A549 (cell line): Measurements from ENCODE around the gene CTDSPL. TPM values are rescaled to one million over a fixed set of nuclear protein-coding genes. Genes with fewer than 3 reads are reported as not detected.

ENCODE experiments used
- ATAC-seq, 2 experiments: fragments of 200-7000 bp in 1 of 2; fragments of >200 bp in 1 of 2; cut with Nextera tagmentation in 1 of 2; cut with Tn5 transposase in 1 of 2; 3 replicates each; pipeline versions ENCODE4 v1.8.0 to v1.9.1; 2018 to 2020; ENCODE audit warnings: mild to moderate bottlenecking in 1 of 2, moderate library complexity in 1 of 2
- CTCF ChIA-PET: fragments of 300-600 bp; sonication (Branson Sonifier 250); formaldehyde crosslinking; extraction: SDS; loops from one replicate; lab custom pipeline; 2021; ENCODE audit warnings: antibody characterized with exemption, inconsistent platforms; lab: Yijun Ruan, JAX
- POLR2A ChIA-PET: fragments of 350-600 bp; formaldehyde crosslinking; extraction: SDS; loops from one replicate; lab custom pipeline; 2021; ENCODE audit warnings: antibody characterized with exemption, inconsistent platforms; lab: Yijun Ruan, JAX
- DNase-seq, 2 experiments: peaks; one replicate each; pipeline versions ENCODE4 v3.0.0 to v3.0.0-alpha.2; 2011 to 2016; ENCODE audit warnings: low read depth in 1 of 2, low spot score in 1 of 2
- FAIRE-seq: peaks from 2 replicates; lab custom pipeline; 2011; peaks lifted over from hg19 to GRCh38; lab: Jason Lieb, UNC
- H3K27ac ChIP-seq, 2 experiments: fragments of >200 bp; sonication (Bioruptor Twin); formaldehyde crosslinking; 3 replicates each; pipeline ENCODE4 v1.5.1; 2016 to 2017
- H3K4me1 ChIP-seq: fragments of >200 bp; sonication (Bioruptor Twin); formaldehyde crosslinking; 3 replicates; pipeline ENCODE4 v1.6.1; 2016
- H3K4me2 ChIP-seq: fragments of >200 bp; sonication (Bioruptor Twin); formaldehyde crosslinking; 3 replicates; pipeline ENCODE4 v1.6.1; 2016
- H3K4me3 ChIP-seq: fragments of >200 bp; sonication (Bioruptor Twin); formaldehyde crosslinking; 3 replicates; pipeline ENCODE4 v1.5.1; 2016
- H3K9me3 ChIP-seq: fragments of >200 bp; sonication (Bioruptor Twin); formaldehyde crosslinking; 3 replicates; pipeline ENCODE4 v1.6.1; 2016
- ATOH8 ChIP-seq: fragments of 250-450 bp; sonication (Bioruptor Pico); IDR thresholded peaks from 2 replicates; pipeline ENCODE4 v1.5.0; 2020; ENCODE audit warnings: low read depth, mild to moderate bottlenecking, moderate library complexity
- CBX8 ChIP-seq: fragments of 200-600 bp; sonication (generic); IDR thresholded peaks from 2 replicates; pipeline ENCODE4 v1.6.1; 2016
- CHD2 ChIP-seq: fragments of 150-350 bp; IDR thresholded peaks from 2 replicates; pipeline ENCODE4 v1.6.1; 2014; ENCODE audit warnings: low read length; ENCODE audit not compliant: partially characterized antibody
- CHD4 ChIP-seq: fragments of 200-600 bp; sonication (generic); IDR thresholded peaks from 2 replicates; pipeline ENCODE4 v1.6.1; 2016; ENCODE audit warnings: antibody characterized with exemption, mild to moderate bottlenecking, borderline replicate concordance
- CTCF ChIP-seq: fragments of >200 bp; sonication (Bioruptor Twin); formaldehyde crosslinking; IDR thresholded peaks from 3 replicates; pipeline ENCODE4 v1.5.1; 2016
- E2F6 ChIP-seq: IDR thresholded peaks from 2 replicates; pipeline ENCODE4 v1.6.1; 2012; ENCODE audit warnings: low read depth, borderline replicate concordance
- EHF ChIP-seq: fragments of 250-450 bp; sonication (Bioruptor Pico); IDR thresholded peaks from 2 replicates; pipeline ENCODE4 v1.5.0; 2020; ENCODE audit warnings: mild to moderate bottlenecking
- EHMT2 ChIP-seq: fragments of 200-600 bp; sonication (generic); IDR thresholded peaks from 2 replicates; pipeline ENCODE4 v1.6.1; 2016; ENCODE audit warnings: antibody characterized with exemption, low read depth, mild to moderate bottlenecking, moderate library complexity
- ELK1 ChIP-seq: fragments of 150-350 bp; IDR thresholded peaks from 2 replicates; pipeline ENCODE4 v1.6.1; 2014; ENCODE audit warnings: low read depth, mild to moderate bottlenecking, low read length
- EP300 ChIP-seq, 2 experiments: fragments of >200 bp; sonication (Bioruptor Twin); formaldehyde crosslinking; IDR thresholded peaks; 2 replicates in 1 of 2; 3 replicates in 1 of 2; pipeline ENCODE4 v1.6.1; 2016 to 2017
- FOSB ChIP-seq: fragments of 250-450 bp; sonication (Bioruptor Pico); IDR thresholded peaks from 2 replicates; pipeline ENCODE4 v1.5.0; 2020; ENCODE audit warnings: mild to moderate bottlenecking, moderate library complexity
- FOXS1 ChIP-seq: fragments of 250-450 bp; sonication (Bioruptor Pico); IDR thresholded peaks from 2 replicates; pipeline ENCODE4 v1.5.0; 2020; ENCODE audit warnings: mild to moderate bottlenecking, moderate library complexity
- HEYL ChIP-seq: fragments of 250-450 bp; sonication (Bioruptor Pico); IDR thresholded peaks from 2 replicates; pipeline ENCODE4 v1.8.0; 2021; ENCODE audit warnings: mild to moderate bottlenecking, moderate library complexity
- HMGXB4 ChIP-seq: fragments of 250-450 bp; sonication (Bioruptor Pico); IDR thresholded peaks from 2 replicates; pipeline ENCODE4 v1.5.0; 2021; ENCODE audit warnings: mild to moderate bottlenecking, moderate library complexity, borderline replicate concordance
- HOXA7 ChIP-seq: fragments of 250-450 bp; sonication (Bioruptor Pico); IDR thresholded peaks from 2 replicates; pipeline ENCODE4 v1.5.0; 2020; ENCODE audit warnings: mild to moderate bottlenecking, moderate library complexity
- HOXB13 ChIP-seq: fragments of 250-450 bp; sonication (Bioruptor Pico); IDR thresholded peaks from 2 replicates; pipeline ENCODE4 v1.5.0; 2020; ENCODE audit warnings: low read depth, mild to moderate bottlenecking, moderate library complexity
- HOXB5 ChIP-seq: fragments of 250-450 bp; sonication (Bioruptor Pico); IDR thresholded peaks from 2 replicates; pipeline ENCODE4 v1.5.0; 2020; ENCODE audit warnings: mild to moderate bottlenecking, moderate library complexity
- JUN ChIP-seq, 2 experiments: fragments of >200 bp; sonication (Bioruptor Twin); formaldehyde crosslinking; IDR thresholded peaks; 2 replicates in 1 of 2; 3 replicates in 1 of 2; pipeline ENCODE4 v1.6.1; 2016 to 2017
- NFE2L2 ChIP-seq: fragments of 150-350 bp; conservative IDR thresholded peaks from 2 replicates; pipeline ENCODE4 v1.6.1; 2014; ENCODE audit warnings: low read length
- NR3C1 ChIP-seq: fragments of >200 bp; sonication (Bioruptor Twin); formaldehyde crosslinking; IDR thresholded peaks from 3 replicates; pipeline ENCODE4 v1.6.1; 2017
- POLR2AphosphoS2 ChIP-seq: conservative IDR thresholded peaks from 2 replicates; pipeline ENCODE4 v1.6.1; 2012; ENCODE audit warnings: low read length, improper control_type of control experiment, inconsistent platforms
- RCOR1 ChIP-seq: fragments of 150-350 bp; IDR thresholded peaks from 2 replicates; pipeline ENCODE4 v1.6.1; 2014; ENCODE audit warnings: antibody characterized with exemption, low read length, low read depth
- RNF2 ChIP-seq: fragments of 200-600 bp; sonication (generic); IDR thresholded peaks from 2 replicates; pipeline ENCODE4 v1.6.1; 2016; ENCODE audit warnings: low read depth, mild to moderate bottlenecking, antibody characterized with exemption, moderate library complexity, borderline replicate concordance
- USF2 ChIP-seq: fragments of 450-650 bp; IDR thresholded peaks from 2 replicates; pipeline ENCODE4 v1.6.1; 2014; ENCODE audit warnings: antibody characterized with exemption
- ZC3H11A ChIP-seq: fragments of 450-650 bp; IDR thresholded peaks from 2 replicates; pipeline ENCODE4 v1.6.1; 2014; ENCODE audit warnings: antibody characterized with exemption, mild to moderate bottlenecking
- ZFP36 ChIP-seq: fragments of 450-650 bp; IDR thresholded peaks from 2 replicates; pipeline ENCODE4 v1.6.1; 2014; ENCODE audit warnings: borderline replicate concordance; ENCODE audit not compliant: partially characterized antibody
- ZNF302 ChIP-seq: fragments of 250-450 bp; sonication (Bioruptor Pico); IDR thresholded peaks from 2 replicates; pipeline ENCODE4 v1.9.0; 2021; ENCODE audit warnings: inconsistent platforms, mild to moderate bottlenecking, moderate library complexity
- ZSCAN20 ChIP-seq: fragments of 250-450 bp; sonication (Bioruptor Pico); IDR thresholded peaks from 2 replicates; pipeline ENCODE4 v1.8.0; 2022; ENCODE audit warnings: mild to moderate bottlenecking, moderate library complexity
- WGBS: methylation state at CpG from one replicate; pipeline ENCODE4 v1.1.6; 2017; ENCODE audit errors: missing lambda C conversion rate; 5-methylcytosine and 5-hydroxymethylcytosine counted together
- polyA plus RNA-seq, 4 experiments: library from polyadenylated mRNA; depleted of rRNA in 3 of 4; stranded (reverse); fragments of >200 nt; fragmentation: RNase III in 1 of 4; extraction: RNeasy Plus Mini Kit Qiagen cat#74134 plus additional on column Dnase treatment in 1 of 4; gene quantifications; 2 replicates in 3 of 4; 3 replicates in 1 of 4; pipeline ENCODE4 v1.2.3, GENCODE V29; 2011 to 2017

The CTDSPL gene
- polyA plus RNA-seq, 2 of the 4 experiments (the other 2 are of a cell fraction): 9.9 to 35.1 TPM

GRCh38 chr3:38015485-38015884, 153.8 kb downstream of the CTDSPL start:
- H3K27ac ChIP-seq: no peak overlapping the region
- no peak for DNase-seq
- no peak overlapping the region for H3K4me2 ChIP-seq
- no peaks in the 10 kb centered on the region for H3K4me1 ChIP-seq
- FAIRE-seq: no peak
- no peak overlapping the region for H3K4me3 ChIP-seq
- TF ChIP-seq POLR2AphosphoS2: no peak
- TF ChIP-seq HOXA7 (CRISPR knock-in tag): no peak
- no peak for TF ChIP-seq ELK1
- no peak for TF ChIP-seq RNF2
- no peak for TF ChIP-seq NFE2L2
- TF ChIP-seq NR3C1: no peak
- no peak for TF ChIP-seq EP300 (IDR thresholded peaks at IDR 0.05)
- no peak for TF ChIP-seq E2F6
- TF ChIP-seq ZC3H11A: no peak
- TF ChIP-seq CTCF: no peak
- TF ChIP-seq CBX8: no peak
- ChIA-PET CTCF (interaction anchor here (0.8 to 5.5 kb wide), 2 partner anchors 13 to 19 kb away, joined by 3 to 31 read pairs; no protein-coding TSS in a partner anchor), POLR2A (no interaction called here)
- 70% methylated on average over 3 of the region's 3 CpGs for WGBS
- no peak for ATAC-seq
- H3K9me3 ChIP-seq: peaks cover 3% of the 10 kb centered on the region; the same call in 1 of the 3 replicates

- no peak for FAIRE-seq
- WGBS: 64% methylated on average over 3 of the region's 3 CpGs
- POLR2A ChIA-PET: no interaction called here
Measured at GRCh38 chr3:38015984-38016383, 154.3 kb downstream of the CTDSPL start.

GRCh38 chr3:38016410-38016809, 154.7 kb downstream of the CTDSPL start:
- no peak for ATAC-seq

More at GRCh38 chr3:38015984-38016383, 154.3 kb downstream of the CTDSPL start:
- no peak overlapping the region for H3K4me3 ChIP-seq
- peaks cover 3% of the 10 kb centered on the region; the same call in 1 of the 3 replicates for H3K9me3 ChIP-seq
- no peak for DNase-seq
- H3K4me1 ChIP-seq: no peaks in the 10 kb centered on the region
- H3K4me2 ChIP-seq: no peak overlapping the region
- CTCF ChIA-PET: interaction anchor here (0.8 to 5.5 kb wide), 2 partner anchors 14 to 19 kb away, joined by 3 to 31 read pairs; no protein-coding TSS in a partner anchor
- TF ChIP-seq CBX8 (no peak), ZNF302 (CRISPR knock-in tag) (no peak), ZSCAN20 (CRISPR knock-in tag) (no peak), HEYL (CRISPR knock-in tag) (no peak), CHD4 (no peak), HOXB5 (CRISPR knock-in tag) (no peak), ZFP36 (no peak), FOXS1 (no peak), RCOR1 (no peak)
- no peak overlapping the region for H3K27ac ChIP-seq
- ATAC-seq: no peak

More at GRCh38 chr3:38016410-38016809, 154.7 kb downstream of the CTDSPL start:
- TF ChIP-seq HOXB13 (no peak), FOXS1 (no peak), USF2 (no peak), EHMT2 (no peak), HOXA7 (CRISPR knock-in tag) (no peak), ATOH8 (CRISPR knock-in tag) (no peak), CHD4 (no peak), HOXB5 (CRISPR knock-in tag) (no peak), EHF (no peak), CHD2 (no peak), HMGXB4 (CRISPR knock-in tag) (no peak), FOSB (no peak), JUN (IDR thresholded peaks at IDR 0.05) (no peak)
- POLR2A ChIA-PET: no interaction called here
- no peak overlapping the region for H3K4me3 ChIP-seq
- no peak for FAIRE-seq
- H3K4me1 ChIP-seq: no peaks in the 10 kb centered on the region
- DNase-seq: no peak
- H3K9me3 ChIP-seq: peaks cover 3% of the 10 kb centered on the region; the same call in 1 of the 3 replicates
- WGBS: 96% methylated on average over 13 of the region's 13 CpGs
- CTCF ChIA-PET: interaction anchor here (0.8 to 5.5 kb wide), 2 partner anchors 14 to 20 kb away, joined by 3 to 31 read pairs; no protein-coding TSS in a partner anchor
- H3K4me2 ChIP-seq: no peak overlapping the region
- no peak overlapping the region for H3K27ac ChIP-seq
